ENCODE results near the gene ZBTB12. TPM values are rescaled to one million over a fixed set of nuclear protein-coding genes. Genes with fewer than 3 reads are reported as not detected.

The ZBTB12 gene
- total and polyA plus RNA-seq, 10 of the 15 experiments (the other 5 are each of a cell fraction or from before 2014, with no cell fraction given), result 0.81 to 4.5 (median 1.7) TPM; not detected in 4

GRCh38 chr6:31922942-31923341 lies 21.1 kb upstream of the ZBTB12 start (continued):
- no peak for TF ChIP-seq KAT2A (conservative IDR thresholded peaks at IDR 0.05; ENCODE audit: control insufficient read depth, low read depth, low read length)
- TF ChIP-seq IRF4 (IDR thresholded peaks at IDR 0.05; ENCODE audit: low read depth, low read length), result 0 out of 2 replicates have a peak, but pooled peaks have one; percentile 17
- no peak for TF ChIP-seq PAX8 (IDR thresholded peaks at IDR 0.05)
- no peak for TF ChIP-seq HDGF (IDR thresholded peaks at IDR 0.05)
- no peak for TF ChIP-seq EGR1 (IDR thresholded peaks at IDR 0.05; ENCODE audit: borderline replicate concordance in 1 of 2, low read depth in 2 of 2, low read length in 2 of 2)

- BruUV-seq (replicated peaks), result no TSS peak
- H4K20me1 ChIP-seq (ENCODE audit: control insufficient read depth, insufficient read depth), result no peaks in the 10 kb centered on the region
- H3K36me3 ChIP-seq (ENCODE audit: control insufficient read depth in 2 of 2, insufficient read depth in 2 of 2, low read length in 1 of 2), result no peaks in the 10 kb centered on the region
- no peak overlapping the region for H3K4me3 ChIP-seq
- H3K9me3 ChIP-seq (replicated peaks; ENCODE audit: control insufficient read depth, insufficient read depth, low read length), result peaks cover under 1% of the 10 kb centered on the region; the same call in 1 of the 3 replicates
- H2AFZ ChIP-seq (ENCODE audit: control insufficient read depth, low read depth, low read length), result no peak overlapping the region
- ChIA-PET SMC1A (ENCODE audit: uncharacterized antibody, unreplicated experiment) (interaction anchor here (0.6 kb wide), 1 partner anchor 83 kb away, joined by 3 read pairs; no protein-coding TSS in a partner anchor), RAD21 (ENCODE audit: unreplicated experiment) (no interaction called here), POLR2A (interaction anchor here (0.6 kb wide), 1 partner anchor 306 kb away, joined by 3 read pairs; the partner anchor contains the start of gene AIF1), CTCF (interaction anchor here (1.0 to 1.3 kb wide), 2 partner anchors 31 to 91 kb away, joined by 3 to 5 read pairs; no protein-coding TSS in a partner anchor)
- no peaks in the 10 kb centered on the region for H3K27me3 ChIP-seq (replicated peaks in 1 of 2; ENCODE audit: control insufficient read depth in 2 of 2, insufficient read depth in 2 of 2, low read length in 1 of 2)
- in situ Hi-C loops (cut with MboI), result no loop called here
- TF ChIP-seq IRF5 (IDR thresholded peaks at IDR 0.05; ENCODE audit: borderline replicate concordance) (no peak), JUNB (IDR thresholded peaks at IDR 0.05) (no peak), TCF7 (IDR thresholded peaks at IDR 0.05; ENCODE audit: borderline replicate concordance) (no peak), TCF3 (IDR thresholded peaks at IDR 0.05; ENCODE audit: borderline replicate concordance, insufficient read depth, low read depth, low read length) (no peak)
- DNase-seq (ENCODE audit: low read depth, low spot score), result no peak
- intact Hi-C loops (cut with micrococcal nuclease; ENCODE audit: unreplicated experiment), result no loop called here
- ATAC-seq, result no peak
- no peak overlapping the region for H3K9ac ChIP-seq (ENCODE audit: control insufficient read depth, insufficient read depth, low read length)
- no peak overlapping the region for H3K4me2 ChIP-seq (ENCODE audit: control insufficient read depth, insufficient read depth)
- no peaks in the 10 kb centered on the region for H3K79me2 ChIP-seq (ENCODE audit: control insufficient read depth, insufficient read depth, low read length)
- H3K27ac ChIP-seq (ENCODE audit: control insufficient read depth, insufficient read depth), result no peak overlapping the region
- FAIRE-seq, result no peak
- H3K4me1 ChIP-seq (ENCODE audit: control insufficient read depth, insufficient read depth, low read length), result no peaks in the 10 kb centered on the region
- WGBS (ENCODE audit: insufficient coverage, insufficient replicate concordance, low lambda C conversion rate, missing lambda C conversion rate), result 35% methylated on average over 2 of the region's 2 CpGs
Observed at GRCh38 chr6:31920811-31921210, 18.9 kb upstream of the ZBTB12 start.

Data from GM12878 (cell line).